ENCODE data around the gene RTN4R.

DNA sequence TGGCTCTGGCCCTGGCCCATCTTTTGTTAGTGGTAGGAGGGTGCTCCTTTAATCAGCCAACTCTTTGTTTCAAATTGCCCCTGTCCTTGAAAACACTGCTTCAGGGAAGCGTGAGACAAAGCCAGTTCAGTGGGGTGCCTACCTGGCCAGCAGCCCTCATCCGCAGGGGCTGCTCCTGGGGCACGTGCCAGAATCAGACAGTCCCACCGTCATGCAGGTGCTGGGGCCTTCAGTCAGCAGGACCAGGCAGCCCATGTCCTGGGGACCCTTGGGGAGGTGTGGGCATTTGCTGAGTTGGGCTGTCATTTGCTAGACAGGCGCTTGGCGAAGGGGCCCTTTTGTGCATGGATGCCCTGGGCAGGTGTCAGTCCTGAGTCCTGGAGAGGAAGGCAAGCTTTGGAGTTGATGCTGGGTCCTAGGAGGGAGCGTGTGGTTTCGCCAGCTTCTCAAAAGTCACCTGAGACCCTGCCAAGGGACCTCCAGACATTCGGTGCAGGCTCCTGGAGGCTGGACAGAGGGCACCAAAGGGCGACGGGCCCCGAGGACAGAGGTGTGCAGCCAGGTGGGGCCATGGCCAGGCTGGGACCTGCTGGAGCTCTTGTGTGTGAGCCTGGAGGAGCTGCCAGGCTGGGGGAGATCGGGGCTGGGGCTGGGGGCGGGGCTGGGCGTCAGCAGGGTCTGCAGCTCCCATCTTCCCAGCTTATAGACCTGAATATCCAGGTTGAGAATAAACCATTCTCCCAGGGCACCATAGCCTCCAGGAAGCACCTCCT lies 15.0 kb upstream of the RTN4R start:
- TF ChIP-seq, protein P1, sequence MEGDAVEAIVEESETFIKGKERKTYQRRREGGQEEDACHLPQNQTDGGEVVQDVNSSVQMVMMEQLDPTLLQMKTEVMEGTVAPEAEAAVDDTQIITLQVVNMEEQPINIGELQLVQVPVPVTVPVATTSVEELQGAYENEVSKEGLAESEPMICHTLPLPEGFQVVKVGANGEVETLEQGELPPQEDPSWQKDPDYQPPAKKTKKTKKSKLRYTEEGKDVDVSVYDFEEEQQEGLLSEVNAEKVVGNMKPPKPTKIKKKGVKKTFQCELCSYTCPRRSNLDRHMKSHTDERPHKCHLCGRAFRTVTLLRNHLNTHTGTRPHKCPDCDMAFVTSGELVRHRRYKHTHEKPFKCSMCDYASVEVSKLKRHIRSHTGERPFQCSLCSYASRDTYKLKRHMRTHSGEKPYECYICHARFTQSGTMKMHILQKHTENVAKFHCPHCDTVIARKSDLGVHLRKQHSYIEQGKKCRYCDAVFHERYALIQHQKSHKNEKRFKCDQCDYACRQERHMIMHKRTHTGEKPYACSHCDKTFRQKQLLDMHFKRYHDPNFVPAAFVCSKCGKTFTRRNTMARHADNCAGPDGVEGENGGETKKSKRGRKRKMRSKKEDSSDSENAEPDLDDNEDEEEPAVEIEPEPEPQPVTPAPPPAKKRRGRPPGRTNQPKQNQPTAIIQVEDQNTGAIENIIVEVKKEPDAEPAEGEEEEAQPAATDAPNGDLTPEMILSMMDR (IDR thresholded peaks at IDR 0.05; ENCODE audit: borderline replicate concordance, extremely low read depth, low read length, poor library complexity, severe bottlenecking) = no peak
- TF ChIP-seq EZH2 (IDR thresholded peaks at IDR 0.05; ENCODE audit: borderline replicate concordance, low read depth, low read length, severe bottlenecking) = no peak

Data from DND-41 (cell line).